H1 (cell line): ENCODE measurements around the gene LRRC18. TPM values are rescaled to one million over a fixed set of nuclear protein-coding genes. Genes with fewer than 3 reads are reported as not detected.

ENCODE experiments used
- CTCF ChIA-PET: fragments of 300-600 bp; sonication (Branson Sonifier 250); formaldehyde crosslinking; loops from one replicate; lab custom pipeline; 2021; ENCODE audit not compliant: partially characterized antibody; lab: Charles Lee
- POLR2A ChIA-PET: fragments of 300-600 bp; sonication (Branson Sonifier 250); formaldehyde crosslinking; loops from one replicate; lab custom pipeline; 2021; ENCODE audit warnings: inconsistent platforms; ENCODE audit not compliant: partially characterized antibody; lab: Charles Lee
- DNase-seq, 2 experiments: peaks; one replicate each; pipeline versions ENCODE4 v3.0.0 to v3.0.0-alpha.2; 2010 to 2022; ENCODE audit warnings: low spot score in 2 of 2, low read depth in 1 of 2, mixed read lengths in 1 of 2
- FAIRE-seq: peaks from 2 replicates; lab custom pipeline; 2011; peaks lifted over from hg19 to GRCh38; lab: Jason Lieb, UNC
- H2AFZ ChIP-seq: 2 replicates; pipeline ENCODE4 v1.8.1; 2012; ENCODE audit warnings: low read length, inconsistent platforms
- H2AK5ac ChIP-seq: 2 replicates; pipeline ENCODE4 v1.6.1; 2013; ENCODE audit warnings: low read depth, low read length
- H2BK120ac ChIP-seq: replicated peaks from 2 replicates; pipeline ENCODE3; 2013; ENCODE audit warnings: low read depth, low read length, inconsistent platforms
- H2BK12ac ChIP-seq: 2 replicates; pipeline ENCODE4 v1.6.1; 2013; ENCODE audit warnings: low read depth, low read length
- H2BK15ac ChIP-seq: 2 replicates; pipeline ENCODE4 v1.6.1; 2013; ENCODE audit warnings: low read length
- H2BK20ac ChIP-seq: 2 replicates; pipeline ENCODE4 v1.6.1; 2013; ENCODE audit warnings: low read length
- H2BK5ac ChIP-seq: 2 replicates; pipeline ENCODE4 v1.6.1; 2013; ENCODE audit warnings: low read depth, low read length
- H3K14ac ChIP-seq: 2 replicates; pipeline ENCODE4 v1.6.1; 2013; ENCODE audit warnings: inconsistent platforms; ENCODE audit not compliant: insufficient read length
- H3K18ac ChIP-seq: 2 replicates; pipeline ENCODE4 v1.6.1; 2013; ENCODE audit warnings: low read length; ENCODE audit errors: extremely low read depth
- H3K23ac ChIP-seq: 2 replicates; pipeline ENCODE4 v1.6.1; 2013; ENCODE audit warnings: inconsistent platforms; ENCODE audit not compliant: insufficient read length
- H3K23me2 ChIP-seq: 2 replicates; pipeline ENCODE4 v1.6.1; 2013; ENCODE audit warnings: low read depth, low read length
- H3K27ac ChIP-seq: 2 replicates; pipeline ENCODE4 v1.6.1; 2011; ENCODE audit warnings: low read depth, low read length, inconsistent platforms
- H3K27me3 ChIP-seq, 4 experiments: replicated peaks in 1 of 4; 1 replicate in 1 of 4; 2 replicates in 3 of 4; pipeline versions ENCODE4 v1.6.1 to v1.8.1; 2011 to 2013; ENCODE audit warnings: low read length in 3 of 4, mild to moderate bottlenecking in 3 of 4, inconsistent platforms in 2 of 4, mixed read lengths in 2 of 4, moderate library complexity in 1 of 4; ENCODE audit not compliant: control insufficient read depth in 3 of 4, insufficient read depth in 3 of 4; ENCODE audit errors: extremely low read depth in 1 of 4
- H3K36me3 ChIP-seq, 4 experiments: 2 replicates each; pipeline versions ENCODE4 v1.6.1 to v1.8.1; 2011 to 2013; ENCODE audit warnings: mild to moderate bottlenecking in 4 of 4, low read length in 3 of 4, moderate library complexity in 2 of 4, control low read depth in 1 of 4, inconsistent platforms in 1 of 4; ENCODE audit not compliant: insufficient read depth in 4 of 4, control insufficient read depth in 2 of 4
- H3K4ac ChIP-seq: replicated peaks from 2 replicates; pipeline ENCODE3; 2013; ENCODE audit warnings: low read length, low read depth, mixed read lengths, inconsistent platforms; ENCODE audit not compliant: insufficient read length
- H3K4me1 ChIP-seq, 4 experiments: replicated peaks in 1 of 4; 1 replicate in 1 of 4; 2 replicates in 3 of 4; pipeline versions ENCODE4 v1.6.1 to v1.8.1; 2011 to 2013; ENCODE audit warnings: low read length in 3 of 4, inconsistent platforms in 2 of 4, mixed read lengths in 1 of 4; ENCODE audit not compliant: insufficient read depth in 4 of 4, control insufficient read depth in 3 of 4
- H3K4me2 ChIP-seq, 2 experiments: 2 replicates each; pipeline versions ENCODE4 v1.6.1 to v1.8.1; 2011 to 2013; ENCODE audit warnings: low read depth in 2 of 2, low read length in 2 of 2, control low read depth in 1 of 2, inconsistent platforms in 1 of 2, mild to moderate bottlenecking in 1 of 2; ENCODE audit not compliant: insufficient read depth in 1 of 2
- H3K4me3 ChIP-seq, 4 experiments: fragments of 200-600, 300-600 bp in 1 of 4; sonication (generic), shearing (Covaris generic), sonication (Bioruptor Twin) in 1 of 4; 2 replicates each; pipeline versions ENCODE4 v1.5.1 to v1.8.1; 2011 to 2016; ENCODE audit warnings: low read length in 4 of 4, low read depth in 3 of 4, control low read depth in 2 of 4, inconsistent platforms in 2 of 4, mild to moderate bottlenecking in 2 of 4, mixed read lengths in 1 of 4, moderate library complexity in 1 of 4; ENCODE audit not compliant: insufficient read depth in 2 of 4; ENCODE audit errors: extremely low read depth in 1 of 4
- H3K56ac ChIP-seq: replicated peaks from 2 replicates; pipeline ENCODE3; 2013; ENCODE audit warnings: low read depth, mild to moderate bottlenecking, mixed read lengths, low read length, inconsistent platforms; ENCODE audit not compliant: insufficient read length
- H3K79me1 ChIP-seq: 2 replicates; pipeline ENCODE4 v1.6.1; 2013; ENCODE audit warnings: low read depth, low read length, control low read depth
- H3K79me2 ChIP-seq, 2 experiments: 2 replicates each; pipeline versions ENCODE4 v1.6.1 to v1.8.1; 2012 to 2013; ENCODE audit warnings: low read length in 2 of 2, mild to moderate bottlenecking in 2 of 2, inconsistent platforms in 1 of 2; ENCODE audit not compliant: insufficient read depth in 2 of 2, control insufficient read depth in 1 of 2
- H3K9ac ChIP-seq, 4 experiments: replicated peaks in 1 of 4; 1 replicate in 1 of 4; 2 replicates in 3 of 4; pipeline versions ENCODE4 v1.6.1 to v1.8.1; 2011 to 2013; ENCODE audit warnings: low read depth in 3 of 4, low read length in 3 of 4, control low read depth in 2 of 4, mild to moderate bottlenecking in 2 of 4, moderate library complexity in 2 of 4, inconsistent platforms in 1 of 4; ENCODE audit errors: extremely low read depth in 1 of 4
- H3K9me3 ChIP-seq, 2 experiments: 2 replicates each; pipeline versions ENCODE4 v1.6.1 to v1.8.1; 2012 to 2013; ENCODE audit warnings: mild to moderate bottlenecking in 2 of 2, moderate library complexity in 2 of 2, control low read depth in 1 of 2, inconsistent platforms in 1 of 2, low read depth in 1 of 2, low read length in 1 of 2, mixed read lengths in 1 of 2; ENCODE audit not compliant: insufficient read depth in 2 of 2
- H4K20me1 ChIP-seq, 2 experiments: replicated peaks in 1 of 2; 2 replicates each; pipeline versions ENCODE3 to v1.8.1; 2011 to 2013; ENCODE audit warnings: inconsistent platforms in 2 of 2, low read length in 2 of 2, mild to moderate bottlenecking in 1 of 2; ENCODE audit not compliant: insufficient read depth in 2 of 2, control insufficient read depth in 1 of 2
- H4K5ac ChIP-seq: 2 replicates; pipeline ENCODE4 v1.6.1; 2013; ENCODE audit warnings: low read length, low read depth, mixed read lengths, inconsistent platforms; ENCODE audit not compliant: insufficient read length
- H4K8ac ChIP-seq: 2 replicates; pipeline ENCODE4 v1.8.0; 2013; ENCODE audit warnings: mild to moderate bottlenecking, moderate library complexity, low read length, inconsistent platforms; ENCODE audit not compliant: insufficient read depth; ENCODE audit errors: extremely low read depth
- H4K91ac ChIP-seq: replicated peaks from 2 replicates; pipeline ENCODE3; 2013; ENCODE audit warnings: low read length, mixed read lengths, inconsistent platforms; ENCODE audit not compliant: insufficient read length
- BACH1 ChIP-seq: IDR thresholded peaks from 2 replicates; pipeline ENCODE4 v1.6.1; 2012; ENCODE audit warnings: low read length, improper control_type of control experiment
- BCL11A ChIP-seq, 2 experiments: IDR thresholded peaks; one replicate each; pipeline ENCODE4 v1.6.1; 2011; ENCODE audit warnings: low read depth in 2 of 2, low read length in 2 of 2, mild to moderate bottlenecking in 2 of 2
- CBX5 ChIP-seq: fragments of 300-800, 300-1000 bp; sonication (generic); IDR thresholded peaks from 2 replicates; pipeline ENCODE4 v1.7.1; 2016; ENCODE audit warnings: antibody characterized with exemption, low read length, low read depth
- GABPA ChIP-seq: IDR thresholded peaks from 2 replicates; pipeline ENCODE4 v1.6.1; 2011; ENCODE audit warnings: mild to moderate bottlenecking, low read length, moderate library complexity, borderline replicate concordance; ENCODE audit not compliant: insufficient read depth
- HDAC2 ChIP-seq, 2 experiments: fragments of 300-600 bp in 1 of 2; sonication (generic) in 1 of 2; IDR thresholded peaks; 2 replicates each; pipeline ENCODE4 v1.6.1; 2011 to 2012; ENCODE audit warnings: low read depth in 2 of 2, low read length in 2 of 2, mild to moderate bottlenecking in 2 of 2, moderate library complexity in 2 of 2, borderline replicate concordance in 1 of 2, inconsistent platforms in 1 of 2
- JUN ChIP-seq: IDR thresholded peaks from 2 replicates; pipeline ENCODE4 v1.6.1; 2011; ENCODE audit warnings: low read depth, mild to moderate bottlenecking, improper control_type of control experiment, low read length
- RBBP5 ChIP-seq: IDR thresholded peaks from 2 replicates; pipeline ENCODE4 v1.7.1; 2012; ENCODE audit warnings: low read depth, mild to moderate bottlenecking, inconsistent platforms, low read length, moderate library complexity, borderline replicate concordance
- SIRT6 ChIP-seq: IDR thresholded peaks from one replicate; pipeline ENCODE4 v1.7.1; 2012; ENCODE audit warnings: low read length, inconsistent platforms
- SP2 ChIP-seq: IDR thresholded peaks from 2 replicates; pipeline ENCODE4 v1.6.1; 2012; ENCODE audit warnings: mild to moderate bottlenecking, low read length, inconsistent platforms
- TCF12 ChIP-seq: IDR thresholded peaks from 2 replicates; pipeline ENCODE4 v1.6.1; 2011; ENCODE audit warnings: low read depth, mild to moderate bottlenecking, low read length
- ZNF274 ChIP-seq: IDR thresholded peaks from 2 replicates; pipeline ENCODE4 v1.7.0; 2012; ENCODE audit warnings: low read length, borderline replicate concordance; ENCODE audit errors: extremely low read depth
- WGBS, 2 experiments: shearing (Covaris generic) in 1 of 2; methylation state at CpG; one replicate each; pipeline versions ENCODE4 v1.1.6 to v1.1.7; 2013 to 2015; ENCODE audit warnings: low lambda C conversion rate in 2 of 2, mixed read lengths in 2 of 2, inconsistent platforms in 1 of 2, low coverage in 1 of 2, missing lambda C conversion rate in 1 of 2; ENCODE audit not compliant: insufficient replicate concordance in 2 of 2, insufficient coverage in 1 of 2, insufficient read length in 1 of 2; ENCODE audit errors: extremely low coverage in 1 of 2, missing lambda C conversion rate in 1 of 2; 5-methylcytosine and 5-hydroxymethylcytosine counted together
- polyA plus RNA-seq, 7 experiments: library from polyadenylated mRNA; depleted of rRNA in 3 of 7; stranded (reverse) in 5 of 7; unstranded in 2 of 7; fragments of >200 nt in 5 of 7; fragments of 200-250 nt in 2 of 7; gene quantifications; 1 replicate in 5 of 7; 2 replicates in 1 of 7; 4 replicates in 1 of 7; pipeline versions ENCODE4 v1.2.1 to v1.2.3, GENCODE V29; 2011 to 2013; ENCODE audit warnings: missing spikeins in 2 of 7, mixed read lengths in 2 of 7
- total RNA-seq: library from RNA; stranded (reverse); fragmentation: NEBNext Ultra II Directional; extraction: Animal tissue kit (Norgen Biotek cat#: 25700); gene quantifications from 2 replicates; pipeline ENCODE4 v1.2.1, GENCODE V29; 2021
- TF ChIP-seq, protein P1 (sequence below): IDR thresholded peaks from 2 replicates; pipeline ENCODE4 v1.6.1; 2012; ENCODE audit warnings: low read length, inconsistent platforms
- TF ChIP-seq, protein P2 (sequence below): IDR thresholded peaks from 2 replicates; pipeline ENCODE4 v1.6.1; 2012; ENCODE audit warnings: inconsistent platforms

The LRRC18 gene
- total and polyA plus RNA-seq, 2 of the 8 experiments (the other 6 are each of a cell fraction or from before 2014, with no cell fraction given) = not detected

DNA sequence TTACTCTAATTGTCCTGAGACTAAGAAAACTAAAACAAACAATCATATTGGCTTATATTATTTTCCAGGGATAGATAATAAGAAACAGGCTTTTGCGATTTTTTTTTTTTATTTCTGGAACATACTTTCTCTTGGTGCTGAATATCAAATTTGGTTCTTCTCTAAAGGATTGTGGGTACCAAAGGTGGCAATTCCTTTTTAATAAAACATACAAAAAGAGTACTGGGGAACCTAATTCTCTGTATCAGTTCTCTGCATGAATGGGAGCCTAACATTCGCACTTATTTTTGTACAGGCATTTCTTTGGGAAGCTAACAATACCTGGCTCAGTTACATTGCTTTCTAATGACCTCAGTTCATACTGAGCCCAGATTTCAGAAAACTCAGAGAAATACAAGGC is 32.8 kb downstream of the LRRC18 start:
- WGBS, 2 experiments = 92% methylated on average over 2 of the region's 2 CpGs; no CpG with 5 or more reads in 1 of the 2 experiments
- H3K56ac ChIP-seq = no peak overlapping the region
- no peak overlapping the region for H2AK5ac ChIP-seq
- no peak overlapping the region for H3K18ac ChIP-seq
- H2AFZ ChIP-seq = no peak overlapping the region
- no peaks in the 10 kb centered on the region for H3K36me3 ChIP-seq
- CTCF ChIA-PET = interaction anchor here (0.9 kb wide), 1 partner anchor 20 kb away, joined by 3 read pairs; no protein-coding TSS in a partner anchor
- no peak overlapping the region for H2BK12ac ChIP-seq
- H3K79me2 ChIP-seq = no peaks in the 10 kb centered on the region
- H4K20me1 ChIP-seq = no peaks in the 10 kb centered on the region
- H3K4me1 ChIP-seq = no peaks in the 10 kb centered on the region
- H3K27ac ChIP-seq = no peak overlapping the region
- H3K4ac ChIP-seq = no peak overlapping the region
- no peak overlapping the region for H3K9ac ChIP-seq
- POLR2A ChIA-PET = interaction anchor here (0.7 kb wide), 1 partner anchor 23 kb away, joined by 3 read pairs; no protein-coding TSS in a partner anchor
- H3K4me3 ChIP-seq = no peak overlapping the region
- H3K4me2 ChIP-seq = no peak overlapping the region
- H3K14ac ChIP-seq = no peak overlapping the region
- H3K23ac ChIP-seq = no peak overlapping the region
- FAIRE-seq (no peak), DNase-seq (no peak)
- no peak overlapping the region for H2BK120ac ChIP-seq
- no peak overlapping the region for H2BK15ac ChIP-seq
- H3K79me1 ChIP-seq = no peaks in the 10 kb centered on the region
- H3K23me2 ChIP-seq = no peaks in the 10 kb centered on the region; the same call in 1 of the 2 replicates
- no peak overlapping the region for H4K5ac ChIP-seq
- no peaks in the 10 kb centered on the region for H3K27me3 ChIP-seq
- H4K91ac ChIP-seq = no peak overlapping the region
- no peaks in the 10 kb centered on the region for H3K9me3 ChIP-seq
- no peak overlapping the region for H2BK20ac ChIP-seq
- H4K8ac ChIP-seq = no peak overlapping the region
- H2BK5ac ChIP-seq = no peak overlapping the region
- TF ChIP-seq TCF12 = no peak
- no peak for TF ChIP-seq SP2
- no peak for TF ChIP-seq HDAC2 (IDR thresholded peaks at IDR 0.05; ENCODE audit: borderline replicate concordance in 1 of 2, low read depth in 2 of 2, low read length in 2 of 2)
- TF ChIP-seq ZNF274 = no peak
- TF ChIP-seq, protein P1, sequence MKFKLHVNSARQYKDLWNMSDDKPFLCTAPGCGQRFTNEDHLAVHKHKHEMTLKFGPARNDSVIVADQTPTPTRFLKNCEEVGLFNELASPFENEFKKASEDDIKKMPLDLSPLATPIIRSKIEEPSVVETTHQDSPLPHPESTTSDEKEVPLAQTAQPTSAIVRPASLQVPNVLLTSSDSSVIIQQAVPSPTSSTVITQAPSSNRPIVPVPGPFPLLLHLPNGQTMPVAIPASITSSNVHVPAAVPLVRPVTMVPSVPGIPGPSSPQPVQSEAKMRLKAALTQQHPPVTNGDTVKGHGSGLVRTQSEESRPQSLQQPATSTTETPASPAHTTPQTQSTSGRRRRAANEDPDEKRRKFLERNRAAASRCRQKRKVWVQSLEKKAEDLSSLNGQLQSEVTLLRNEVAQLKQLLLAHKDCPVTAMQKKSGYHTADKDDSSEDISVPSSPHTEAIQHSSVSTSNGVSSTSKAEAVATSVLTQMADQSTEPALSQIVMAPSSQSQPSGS = no peak
- TF ChIP-seq SIRT6 = no peak
- no peak for TF ChIP-seq BACH1
- no peak for TF ChIP-seq JUN
- no peak for TF ChIP-seq BCL11A (IDR thresholded peaks at IDR 0.05; ENCODE audit: low read depth in 2 of 2, low read length in 2 of 2)
- no peak for TF ChIP-seq CBX5
- TF ChIP-seq RBBP5 = no peak
- TF ChIP-seq, protein P2, sequence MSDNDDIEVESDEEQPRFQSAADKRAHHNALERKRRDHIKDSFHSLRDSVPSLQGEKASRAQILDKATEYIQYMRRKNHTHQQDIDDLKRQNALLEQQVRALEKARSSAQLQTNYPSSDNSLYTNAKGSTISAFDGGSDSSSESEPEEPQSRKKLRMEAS = no peak
- TF ChIP-seq GABPA = no peak
